GM12878 (cell line): ENCODE results near the gene SEMA5A. TPM values are rescaled to one million over a fixed set of nuclear protein-coding genes. Genes with fewer than 3 reads are reported as not detected.

Source experiments
- ATAC-seq: fragments of 200-7000 bp; cut with Tn5 transposase; 3 replicates; pipeline ENCODE4 v1.9.1; 2020; ENCODE audit warnings: mild to moderate bottlenecking, moderate library complexity
- BruUV-seq: library from RNA; stranded (reverse); fragments of 400-500 nt; replicated peaks from 2 replicates; lab custom pipeline; 2021; lab: Mats Ljungman, UMichigan
- CTCF ChIA-PET: fragments of 300-600 bp; sonication (Branson Sonifier 250); formaldehyde crosslinking; extraction: SDS; loops from one replicate; lab custom pipeline; 2021; ENCODE audit warnings: inconsistent platforms; lab: Yijun Ruan, JAX
- POLR2A ChIA-PET: fragments of 350-600 bp; formaldehyde crosslinking; extraction: SDS; loops from one replicate; lab custom pipeline; 2021; ENCODE audit warnings: inconsistent platforms; lab: Charles Lee
- RAD21 ChIA-PET: fragments of 300-600 bp; sonication (Branson Sonifier 250); formaldehyde crosslinking; loops from one replicate; lab custom pipeline; 2023; ENCODE audit warnings: antibody characterized with exemption; ENCODE audit not compliant: unreplicated experiment; lab: Charles Lee
- SMC1A ChIA-PET: fragments of 300-600 bp; sonication (Branson Sonifier 250); formaldehyde crosslinking; loops from one replicate; lab custom pipeline; 2023; ENCODE audit not compliant: unreplicated experiment, uncharacterized antibody; lab: Charles Lee
- DNase-seq: peaks from one replicate; pipeline ENCODE4 v3.0.0-alpha.2; 2011; ENCODE audit warnings: low read depth, low spot score
- FAIRE-seq: peaks from 3 replicates; lab custom pipeline; 2011; peaks lifted over from hg19 to GRCh38; lab: Jason Lieb, UNC
- H2AFZ ChIP-seq: 2 replicates; pipeline ENCODE4 v1.6.0; 2011; ENCODE audit warnings: low read depth, low read length, control low read depth; ENCODE audit not compliant: control insufficient read depth
- H3K27ac ChIP-seq: 2 replicates; pipeline ENCODE4 v1.5.1; 2011; ENCODE audit warnings: control low read depth; ENCODE audit not compliant: control insufficient read depth, insufficient read depth
- H3K27me3 ChIP-seq, 2 experiments: replicated peaks in 1 of 2; 2 replicates each; pipeline versions ENCODE4 v1.6.0 to v1.6.1; 2011; ENCODE audit warnings: low read length in 1 of 2; ENCODE audit not compliant: control insufficient read depth in 2 of 2, insufficient read depth in 2 of 2
- H3K36me3 ChIP-seq, 2 experiments: 2 replicates each; pipeline ENCODE4 v1.5.1; 2011; ENCODE audit warnings: low read length in 1 of 2; ENCODE audit not compliant: control insufficient read depth in 2 of 2, insufficient read depth in 2 of 2
- H3K4me1 ChIP-seq: 2 replicates; pipeline ENCODE4 v1.6.1; 2011; ENCODE audit warnings: mild to moderate bottlenecking, low read length, moderate library complexity, mixed read lengths; ENCODE audit not compliant: control insufficient read depth, insufficient read depth
- H3K4me2 ChIP-seq: 2 replicates; pipeline ENCODE4 v1.6.0; 2011; ENCODE audit warnings: control low read depth; ENCODE audit not compliant: control insufficient read depth, insufficient read depth
- H3K4me3 ChIP-seq: fragments of 200-600 bp; sonication (generic); 2 replicates; pipeline ENCODE4 v1.5.1; 2016
- H3K79me2 ChIP-seq: 2 replicates; pipeline ENCODE4 v1.6.0; 2011; ENCODE audit warnings: low read length; ENCODE audit not compliant: control insufficient read depth, insufficient read depth
- H3K9ac ChIP-seq: 2 replicates; pipeline ENCODE4 v1.8.0; 2011; ENCODE audit warnings: low read length, control low read depth, mixed read lengths; ENCODE audit not compliant: control insufficient read depth, insufficient read depth
- H3K9me3 ChIP-seq: replicated peaks from 3 replicates; pipeline ENCODE4 v1.5.1; 2011; ENCODE audit warnings: mild to moderate bottlenecking, low read length; ENCODE audit not compliant: control insufficient read depth, insufficient read depth
- H4K20me1 ChIP-seq: 2 replicates; pipeline ENCODE4 v1.6.0; 2011; ENCODE audit not compliant: control insufficient read depth, insufficient read depth
- FOXM1 ChIP-seq: IDR thresholded peaks from 2 replicates; pipeline ENCODE4 v1.6.1; 2012; ENCODE audit warnings: low read depth, mild to moderate bottlenecking, inconsistent platforms, low read length, moderate library complexity
- GABPA ChIP-seq: IDR thresholded peaks from 2 replicates; pipeline ENCODE4 v1.6.1; 2014; ENCODE audit warnings: antibody characterized with exemption, low read depth, mild to moderate bottlenecking, inconsistent platforms
- IKZF2 ChIP-seq, 2 experiments: fragments of 450-650 bp; IDR thresholded peaks; 2 replicates each; pipeline ENCODE4 v1.6.1; 2017; ENCODE audit warnings: mild to moderate bottlenecking in 2 of 2, moderate library complexity in 2 of 2
- MEF2A ChIP-seq: IDR thresholded peaks from 2 replicates; pipeline ENCODE4 v1.6.1; 2011; ENCODE audit warnings: low read depth, mild to moderate bottlenecking, low read length, moderate library complexity; ENCODE audit not compliant: insufficient read depth
- MXI1 ChIP-seq: fragments of 150-350 bp; IDR thresholded peaks from 2 replicates; pipeline ENCODE4 v1.6.1; 2011; ENCODE audit warnings: low read depth, mild to moderate bottlenecking, inconsistent platforms, low read length, improper control_type of control experiment
- SPI1 ChIP-seq: IDR thresholded peaks from 2 replicates; pipeline ENCODE4 v1.6.1; 2011; ENCODE audit warnings: low read depth, mild to moderate bottlenecking, low read length, moderate library complexity, borderline replicate concordance; ENCODE audit not compliant: insufficient read depth
- SREBF2 ChIP-seq: IDR thresholded peaks from 2 replicates; pipeline ENCODE4 v1.6.1; 2012; ENCODE audit warnings: mild to moderate bottlenecking, low read length
- TCF7 ChIP-seq: IDR thresholded peaks from 2 replicates; pipeline ENCODE4 v1.6.1; 2014; ENCODE audit warnings: antibody characterized with exemption, borderline replicate concordance
- WGBS: methylation state at CpG from one replicate; pipeline ENCODE4 v1.1.6; 2016; ENCODE audit warnings: low lambda C conversion rate; ENCODE audit not compliant: insufficient replicate concordance, insufficient coverage; ENCODE audit errors: missing lambda C conversion rate; 5-methylcytosine and 5-hydroxymethylcytosine counted together
- in situ Hi-C: fragments of 300-500 bp; cut with MboI; formaldehyde crosslinking; loops from 9 replicates; pipeline ENCODE4 v1.14.3; 2018; ENCODE audit warnings: mixed read lengths
- intact Hi-C: fragments of 100-400 bp; cut with micrococcal nuclease; formaldehyde crosslinking; loops from one replicate; pipeline ENCODE4 v1.14.2; 2022; ENCODE audit not compliant: unreplicated experiment
- polyA plus RNA-seq, 11 experiments: library from polyadenylated mRNA; depleted of rRNA in 4 of 11; unstranded in 6 of 11; stranded (reverse) in 5 of 11; fragments of >200 nt; fragmentation: Nextera tagmentation in 4 of 11; fragmentation: Illumina TruSeq in 1 of 11; extraction: Ambion mirVana in 4 of 11; extraction: Trizol in 1 of 11; gene quantifications; 1 replicate in 1 of 11; 2 replicates in 10 of 11; pipeline versions ENCODE4 v1.2.1 to v1.2.3, GENCODE V29; 2011 to 2016; ENCODE audit warnings: inconsistent platforms in 2 of 11, missing spikeins in 2 of 11, low read depth in 1 of 11
- total RNA-seq, 4 experiments: library from RNA; depleted of rRNA in 3 of 4; stranded (reverse); fragments of >200 nt in 3 of 4; fragmentation: Illumina TruSeq in 1 of 4; extraction: Trizol in 1 of 4; gene quantifications; 2 replicates each; pipeline versions ENCODE4 v1.2.1 to v1.2.3, GENCODE V29; 2013 to 2021
- TF ChIP-seq, protein P1 (sequence below): IDR thresholded peaks from 2 replicates; pipeline ENCODE4 v1.6.1; 2012; ENCODE audit warnings: improper control_type of control experiment, low read depth, low read length; ENCODE audit not compliant: insufficient replicate concordance

The SEMA5A gene
- total and polyA plus RNA-seq, 10 of the 15 experiments (the other 5 are each of a cell fraction or from before 2014, with no cell fraction given) = 0.03 to 2.4 (median 0.09) TPM; not detected in 1

DNA sequence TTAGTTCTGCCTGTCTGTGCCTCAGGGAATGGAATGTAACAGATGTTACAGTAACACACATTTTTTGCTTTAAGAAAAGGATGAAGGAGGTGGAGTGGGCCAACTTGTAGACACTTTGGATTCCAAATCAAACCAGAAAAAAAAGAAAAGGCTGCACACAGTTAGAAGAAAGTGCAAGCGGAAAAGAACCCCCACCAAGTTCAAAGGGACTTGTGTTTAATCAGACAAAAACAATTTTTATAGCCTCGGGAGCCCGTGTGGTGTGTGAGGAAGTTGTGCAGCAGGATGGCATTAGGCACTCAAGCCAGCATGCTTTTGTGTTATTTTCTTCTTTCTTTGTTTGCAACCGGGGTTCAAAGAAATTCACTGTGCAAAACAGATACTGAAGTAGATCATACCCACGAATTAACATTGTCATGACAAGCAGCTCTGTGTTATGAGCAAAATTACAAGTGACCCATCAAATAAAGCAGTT, 189.5 kb downstream of the SEMA5A start:
- no peak for DNase-seq
- no peak overlapping the region for H3K4me3 ChIP-seq
- POLR2A ChIA-PET = no interaction called here
- H3K79me2 ChIP-seq = no peaks in the 10 kb centered on the region
- BruUV-seq = no TSS peak
- H3K9ac ChIP-seq = no peak overlapping the region
- peaks cover 2% of the 10 kb centered on the region; the same call in 1 of the 2 replicates for H3K4me1 ChIP-seq
- TF ChIP-seq TCF7 = no peak
- TF ChIP-seq FOXM1 = no peak
- TF ChIP-seq, protein P1, sequence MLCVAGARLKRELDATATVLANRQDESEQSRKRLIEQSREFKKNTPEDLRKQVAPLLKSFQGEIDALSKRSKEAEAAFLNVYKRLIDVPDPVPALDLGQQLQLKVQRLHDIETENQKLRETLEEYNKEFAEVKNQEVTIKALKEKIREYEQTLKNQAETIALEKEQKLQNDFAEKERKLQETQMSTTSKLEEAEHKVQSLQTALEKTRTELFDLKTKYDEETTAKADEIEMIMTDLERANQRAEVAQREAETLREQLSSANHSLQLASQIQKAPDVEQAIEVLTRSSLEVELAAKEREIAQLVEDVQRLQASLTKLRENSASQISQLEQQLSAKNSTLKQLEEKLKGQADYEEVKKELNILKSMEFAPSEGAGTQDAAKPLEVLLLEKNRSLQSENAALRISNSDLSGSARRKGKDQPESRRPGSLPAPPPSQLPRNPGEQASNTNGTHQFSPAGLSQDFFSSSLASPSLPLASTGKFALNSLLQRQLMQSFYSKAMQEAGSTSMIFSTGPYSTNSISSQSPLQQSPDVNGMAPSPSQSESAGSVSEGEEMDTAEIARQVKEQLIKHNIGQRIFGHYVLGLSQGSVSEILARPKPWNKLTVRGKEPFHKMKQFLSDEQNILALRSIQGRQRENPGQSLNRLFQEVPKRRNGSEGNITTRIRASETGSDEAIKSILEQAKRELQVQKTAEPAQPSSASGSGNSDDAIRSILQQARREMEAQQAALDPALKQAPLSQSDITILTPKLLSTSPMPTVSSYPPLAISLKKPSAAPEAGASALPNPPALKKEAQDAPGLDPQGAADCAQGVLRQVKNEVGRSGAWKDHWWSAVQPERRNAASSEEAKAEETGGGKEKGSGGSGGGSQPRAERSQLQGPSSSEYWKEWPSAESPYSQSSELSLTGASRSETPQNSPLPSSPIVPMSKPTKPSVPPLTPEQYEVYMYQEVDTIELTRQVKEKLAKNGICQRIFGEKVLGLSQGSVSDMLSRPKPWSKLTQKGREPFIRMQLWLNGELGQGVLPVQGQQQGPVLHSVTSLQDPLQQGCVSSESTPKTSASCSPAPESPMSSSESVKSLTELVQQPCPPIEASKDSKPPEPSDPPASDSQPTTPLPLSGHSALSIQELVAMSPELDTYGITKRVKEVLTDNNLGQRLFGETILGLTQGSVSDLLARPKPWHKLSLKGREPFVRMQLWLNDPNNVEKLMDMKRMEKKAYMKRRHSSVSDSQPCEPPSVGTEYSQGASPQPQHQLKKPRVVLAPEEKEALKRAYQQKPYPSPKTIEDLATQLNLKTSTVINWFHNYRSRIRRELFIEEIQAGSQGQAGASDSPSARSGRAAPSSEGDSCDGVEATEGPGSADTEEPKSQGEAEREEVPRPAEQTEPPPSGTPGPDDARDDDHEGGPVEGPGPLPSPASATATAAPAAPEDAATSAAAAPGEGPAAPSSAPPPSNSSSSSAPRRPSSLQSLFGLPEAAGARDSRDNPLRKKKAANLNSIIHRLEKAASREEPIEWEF = no peak
- no peak for TF ChIP-seq GABPA
- TF ChIP-seq IKZF2 (IDR thresholded peaks at IDR 0.05) = no peak
- no peak for TF ChIP-seq SREBF2
- TF ChIP-seq MEF2A = no peak
- TF ChIP-seq MXI1 = no peak
- TF ChIP-seq SPI1 = no peak
- TF ChIP-seq, all 136 proteins: peak for 0
- Histone ChIP-seq H4K20me1 (no peaks in the 10 kb centered on the region), H3K27ac (no peak overlapping the region), H3K27me3 (no peaks in the 10 kb centered on the region; a peak in 1 of 4 replicates), H2AFZ (no peak overlapping the region), H3K9me3 (no peaks in the 10 kb centered on the region; the same call in 2 of the 3 replicates), H3K4me2 (no peak overlapping the region), H3K36me3 (no peaks in the 10 kb centered on the region)
- ChIA-PET RAD21 (no interaction called here), SMC1A (interaction anchor here (1.6 kb wide), 1 partner anchor 14 kb away, joined by 5 read pairs; no protein-coding TSS in a partner anchor), CTCF (no interaction called here)
- in situ Hi-C loops = no loop called here
- 6% methylated on average over 5 of the region's 5 CpGs for WGBS
- ATAC-seq = no peak
- intact Hi-C loops = no loop called here
- no peak for FAIRE-seq
